Ovary (tissue), 9 donors: ENCODE results near the gene GABRB2. TPM values are rescaled to one million over a fixed set of nuclear protein-coding genes. Genes with fewer than 3 reads are reported as not detected.

Experiments
- DNase-seq, 5 donors: peaks; one replicate each; pipeline ENCODE4 v3.0.0-alpha.2; 2019 to 2020
- H3K27ac ChIP-seq, 2 donors: fragments of 200-600 bp; one replicate each; pipeline versions ENCODE4 v1.5.1 to v1.8.0; 2019 to 2022
- H3K27me3 ChIP-seq: fragments of 200-600 bp; one replicate; pipeline ENCODE4 v1.8.0; 2022
- H3K36me3 ChIP-seq: fragments of 200-600 bp; sonication (generic); one replicate; pipeline ENCODE4 v1.5.1; 2019
- H3K4me1 ChIP-seq: one replicate; pipeline ENCODE4 v1.8.1; 2013; ENCODE audit warnings: mild to moderate bottlenecking, moderate library complexity; ENCODE audit not compliant: insufficient read depth
- H3K4me3 ChIP-seq: fragments of 200-600 bp; sonication (generic); one replicate; pipeline ENCODE4 v1.5.1; 2017
- H3K9me3 ChIP-seq, 2 donors: fragments of 200-600 bp in 1 of 2; sonication (generic) in 1 of 2; one replicate each; pipeline versions ENCODE4 v1.5.1 to v1.8.1; 2013 to 2019; ENCODE audit warnings: mild to moderate bottlenecking in 1 of 2, moderate library complexity in 1 of 2
- EP300 ChIP-seq: sonication (generic); formaldehyde crosslinking; IDR thresholded peaks from one replicate; pipeline ENCODE4 v1.6.1; 2017; ENCODE audit warnings: antibody characterized with exemption
- POLR2A ChIP-seq: fragments of 450-650 bp; IDR thresholded peaks from one replicate; pipeline ENCODE4 v1.6.1; 2017; ENCODE audit warnings: antibody characterized with exemption, mild to moderate bottlenecking, moderate library complexity
- WGBS, 3 donors: extraction: QIAGEN DNeasy Blood & Tissue Kit in 1 of 3; methylation state at CpG; one replicate each; pipeline versions ENCODE4 v1.1.5 to v1.1.7; 2013 to 2017; 5-methylcytosine and 5-hydroxymethylcytosine counted together
- intact Hi-C, 4 donors: fragments of 100-400 bp; cut with DNase I; formaldehyde crosslinking; loops; one replicate each; pipeline versions ENCODE4 v1.11.0 to v1.15.1; 2022 to 2023
- polyA plus RNA-seq, 2 donors: library from polyadenylated mRNA; stranded (reverse); fragments of 200-250 nt in 1 of 2; fragments of 350-450 nt in 1 of 2; fragmentation: Illumina TruSeq in 1 of 2; extraction: RNeasy Lipid Tissue Mini Kit (QIAGEN cat#74804) in 1 of 2; gene quantifications; one replicate each; pipeline ENCODE4 v1.2.3, GENCODE V29; 2013 to 2014
- total RNA-seq, 7 donors: library from RNA; depleted of rRNA in 2 of 7; stranded (reverse); fragments of >200 nt in 2 of 7; fragmentation: NEBNext Ultra II Directional in 3 of 7; extraction: Animal tissue kit (Norgen Biotek cat#: 25700) in 3 of 7; gene quantifications; one replicate each; pipeline versions ENCODE4 v1.1.0 to v1.2.4, GENCODE V29; 2016 to 2023
- TF ChIP-seq, protein P1 (sequence below), 3 donors: fragments of 450-650 bp in 2 of 3; fragments of 200-600 bp in 1 of 3; IDR thresholded peaks; one replicate each; pipeline versions ENCODE4 v1.5.1 to v1.8.0; 2016 to 2022; ENCODE audit warnings: antibody characterized with exemption in 3 of 3, mild to moderate bottlenecking in 1 of 3
- donor health status: DM: no; HTN: no; CAD: no; lungs with moderate emphysema.
- donor health status: DM: no; HTN: no; CAD: no.
- donor health status: Bipolar disorder and iron deficiency.
- donor health status: DM: yes; HTN: yes; CAD: no.
- donor health status: DM: no; HTN: no; CAD: no.
- donor health status: DM: yes; HTN: yes; CAD: no.

The GABRB2 gene
- total and polyA plus RNA-seq, 9 donors: under 0.01 to 3.1 (median 0.26) TPM; not detected in 1

- WGBS, 3 donors: 15 to 23% (median 15%) methylated on average over 2 of the region's 2 CpGs
- intact Hi-C loops: no loop called here
Observed at GRCh38 chr5:161409471-161409870, 137.1 kb downstream of the GABRB2 start.

DNA sequence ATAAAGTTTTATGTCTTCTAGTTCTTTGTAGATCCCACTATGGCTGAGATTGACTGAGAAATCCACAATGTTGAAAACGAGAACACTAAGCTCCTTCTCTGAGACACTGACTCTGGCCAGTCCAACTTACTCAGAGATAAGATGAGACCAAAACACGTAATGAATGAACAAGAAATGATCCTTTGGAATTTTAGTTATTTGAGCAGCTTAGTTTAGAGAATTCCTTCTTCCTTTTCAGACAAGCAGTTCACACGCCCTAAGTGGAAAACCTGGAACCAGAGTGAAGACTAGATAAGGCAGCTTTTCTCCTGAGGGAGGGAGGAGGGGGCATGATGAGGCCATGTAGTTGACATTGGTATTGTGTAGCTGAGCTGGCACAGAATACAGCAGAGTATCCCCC, 139.6 kb downstream of the GABRB2 start:
- Histone ChIP-seq H3K27me3 (no peaks in the 10 kb centered on the region), H3K4me1 (no peaks in the 10 kb centered on the region), H3K36me3 (no peaks in the 10 kb centered on the region), H3K9me3 (no peaks in the 10 kb centered on the region), H3K4me3 (no peak overlapping the region), H3K27ac (no peak overlapping the region)
- TF ChIP-seq EP300 (no peak), POLR2A (no peak)
- TF ChIP-seq, protein P1, sequence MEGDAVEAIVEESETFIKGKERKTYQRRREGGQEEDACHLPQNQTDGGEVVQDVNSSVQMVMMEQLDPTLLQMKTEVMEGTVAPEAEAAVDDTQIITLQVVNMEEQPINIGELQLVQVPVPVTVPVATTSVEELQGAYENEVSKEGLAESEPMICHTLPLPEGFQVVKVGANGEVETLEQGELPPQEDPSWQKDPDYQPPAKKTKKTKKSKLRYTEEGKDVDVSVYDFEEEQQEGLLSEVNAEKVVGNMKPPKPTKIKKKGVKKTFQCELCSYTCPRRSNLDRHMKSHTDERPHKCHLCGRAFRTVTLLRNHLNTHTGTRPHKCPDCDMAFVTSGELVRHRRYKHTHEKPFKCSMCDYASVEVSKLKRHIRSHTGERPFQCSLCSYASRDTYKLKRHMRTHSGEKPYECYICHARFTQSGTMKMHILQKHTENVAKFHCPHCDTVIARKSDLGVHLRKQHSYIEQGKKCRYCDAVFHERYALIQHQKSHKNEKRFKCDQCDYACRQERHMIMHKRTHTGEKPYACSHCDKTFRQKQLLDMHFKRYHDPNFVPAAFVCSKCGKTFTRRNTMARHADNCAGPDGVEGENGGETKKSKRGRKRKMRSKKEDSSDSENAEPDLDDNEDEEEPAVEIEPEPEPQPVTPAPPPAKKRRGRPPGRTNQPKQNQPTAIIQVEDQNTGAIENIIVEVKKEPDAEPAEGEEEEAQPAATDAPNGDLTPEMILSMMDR (IDR thresholded peaks at IDR 0.05): no peak
- no peak for DNase-seq
- 3 to 13% (median 4%) methylated on average over 3 of the region's 3 CpGs for WGBS, 3 donors
- intact Hi-C loops: no loop called here

More at GRCh38 chr5:161409471-161409870, 137.1 kb downstream of the GABRB2 start:
- H3K9me3 ChIP-seq: no peaks in the 10 kb centered on the region
- H3K4me1 ChIP-seq: no peaks in the 10 kb centered on the region
- no peaks in the 10 kb centered on the region for H3K36me3 ChIP-seq
- no peaks in the 10 kb centered on the region for H3K27me3 ChIP-seq
- no peak overlapping the region for H3K4me3 ChIP-seq
- no peak for DNase-seq
- H3K27ac ChIP-seq: no peak overlapping the region
- TF ChIP-seq POLR2A: no peak
- TF ChIP-seq EP300: no peak
- TF ChIP-seq, protein P1 (IDR thresholded peaks at IDR 0.05): no peak

DNA sequence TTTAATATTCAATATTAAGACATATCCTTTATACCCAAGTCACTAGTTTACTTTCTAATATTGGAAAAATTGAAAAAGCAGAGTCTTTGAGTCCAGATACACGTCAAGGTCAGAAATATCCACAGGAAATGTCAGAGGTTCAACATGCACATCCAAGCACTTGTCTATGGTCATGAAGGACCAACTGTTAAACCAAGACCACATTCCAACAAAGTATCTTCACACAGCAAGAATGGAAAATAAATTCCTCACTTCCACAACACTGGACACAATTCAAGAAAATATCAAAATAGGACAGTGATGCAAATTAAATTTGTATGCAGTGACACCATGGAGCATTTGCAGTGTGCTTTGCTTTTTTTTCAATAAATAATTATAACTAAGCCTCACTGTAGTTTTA, 142.5 kb downstream of the GABRB2 start:
- TF ChIP-seq POLR2A (no peak), EP300 (no peak)
- TF ChIP-seq, protein P1 (IDR thresholded peaks at IDR 0.05): no peak
- Histone ChIP-seq H3K4me3 (no peak overlapping the region), H3K36me3 (no peaks in the 10 kb centered on the region), H3K4me1 (no peaks in the 10 kb centered on the region), H3K27me3 (no peaks in the 10 kb centered on the region), H3K9me3 (no peaks in the 10 kb centered on the region), H3K27ac (no peak overlapping the region)
- no peak for DNase-seq
- WGBS, 3 donors: 3 to 10% (median 6%) methylated on average over 1 of the region's 1 CpG
- intact Hi-C loops: no loop called here

DNA sequence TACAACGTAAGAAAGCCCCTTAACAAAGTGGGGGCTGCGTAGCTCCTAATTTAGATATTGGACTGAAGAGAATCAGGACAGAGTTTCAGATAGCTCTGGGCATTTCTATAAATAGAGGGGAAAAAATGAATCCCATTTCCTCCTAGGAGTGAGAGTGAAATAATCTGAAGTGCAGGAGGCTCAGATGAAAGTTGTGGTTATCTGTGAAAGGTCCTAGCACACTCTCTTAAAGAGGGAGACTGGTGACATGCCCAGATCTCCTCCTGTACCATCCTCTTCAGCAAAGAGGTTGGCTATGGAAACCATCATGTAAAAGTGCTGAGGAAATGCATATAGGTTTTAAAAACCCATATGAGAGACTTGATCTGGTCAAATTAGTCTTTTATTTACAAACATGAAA, 143.4 kb downstream of the GABRB2 start:
- no peaks in the 10 kb centered on the region for H3K9me3 ChIP-seq
- no peak overlapping the region for H3K27ac ChIP-seq
- no peaks in the 10 kb centered on the region for H3K4me1 ChIP-seq
- intact Hi-C loops: no loop called here
- WGBS, 3 donors: 55 to 63% (median 62%) methylated on average over 2 of the region's 2 CpGs
- H3K36me3 ChIP-seq: no peaks in the 10 kb centered on the region
- H3K27me3 ChIP-seq: no peaks in the 10 kb centered on the region
- no peak overlapping the region for H3K4me3 ChIP-seq
- no peak for TF ChIP-seq EP300
- DNase-seq: no peak

DNA sequence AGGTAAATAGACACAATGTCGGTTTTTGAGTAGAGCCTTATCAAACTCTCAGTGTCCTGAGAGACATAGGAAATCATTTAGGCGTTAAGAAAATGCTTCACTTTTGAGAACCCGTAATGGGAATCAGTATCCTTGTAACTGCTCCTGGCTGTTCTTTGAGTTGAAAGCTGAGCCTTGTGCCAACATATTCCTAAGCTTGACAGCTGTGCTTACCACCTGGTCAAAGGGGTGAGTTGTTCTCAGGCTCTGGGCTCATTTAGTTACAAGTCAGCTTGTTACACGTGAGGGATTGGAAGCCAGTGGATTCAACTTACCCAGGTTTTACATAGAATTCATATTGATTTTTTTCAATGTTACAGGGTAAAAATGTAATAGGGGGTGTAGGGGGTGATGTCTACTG, 145.9 kb downstream of the GABRB2 start:
- Histone ChIP-seq H3K27ac (no peak overlapping the region), H3K4me3 (no peak overlapping the region), H3K4me1 (no peaks in the 10 kb centered on the region), H3K27me3 (no peaks in the 10 kb centered on the region), H3K9me3 (no peaks in the 10 kb centered on the region), H3K36me3 (no peaks in the 10 kb centered on the region)
- intact Hi-C loops: no loop called here
- no peak for DNase-seq
- WGBS, 3 donors: 21 to 46% (median 27%) methylated on average over 4 of the region's 4 CpGs
- no peak for TF ChIP-seq EP300
- TF ChIP-seq, protein P1 (IDR thresholded peaks at IDR 0.05): no peak
